HG02970 (cell line): ENCODE data around the gene PELI2.
A peak's percentile ranks its signal among the peaks of the same experiment; 100 is the strongest.

Source experiments
- ATAC-seq: cut with Tn5 transposase; IDR thresholded peaks from one replicate; pipeline ENCODE4 v1.9.1; 2021; ENCODE audit warnings: mild to moderate bottlenecking, moderate library complexity, moderate number of reproducible peaks; ENCODE audit not compliant: unreplicated experiment, low FRiP score

PELI2 gene

GRCh38 chr14:56333359-56334292 is 215.4 kb downstream of the PELI2 start:
- no peak for ATAC-seq

- no peak for ATAC-seq
Observed at GRCh38 chr14:56334458-56334857, 216.2 kb downstream of the PELI2 start.

DNA sequence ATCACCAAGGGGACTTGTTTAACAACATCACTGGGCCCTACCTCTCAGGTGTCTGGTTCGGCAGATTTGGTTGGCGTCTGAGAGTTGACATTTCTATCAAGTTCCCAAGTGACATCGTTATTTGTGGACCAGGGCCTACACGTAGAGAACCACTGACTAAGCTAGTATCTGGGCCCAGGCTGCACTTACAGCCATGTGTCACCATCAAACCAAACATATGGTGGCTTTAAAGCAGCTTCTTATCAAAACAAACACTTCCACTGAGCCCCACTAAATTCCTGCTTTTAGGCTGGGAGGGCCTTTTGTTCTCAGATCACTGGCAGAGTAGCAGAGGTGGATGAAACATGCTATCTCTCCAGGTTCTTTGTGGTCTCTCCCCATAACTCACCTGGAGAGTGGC is 220.5 kb downstream of the PELI2 start:
- ATAC-seq = no peak

GRCh38 chr14:56339855-56340701 is 221.9 kb downstream of the PELI2 start:
- ATAC-seq = peak; percentile 63

- no peak for ATAC-seq
Observed at GRCh38 chr14:56340932-56341331, 222.7 kb downstream of the PELI2 start.

DNA sequence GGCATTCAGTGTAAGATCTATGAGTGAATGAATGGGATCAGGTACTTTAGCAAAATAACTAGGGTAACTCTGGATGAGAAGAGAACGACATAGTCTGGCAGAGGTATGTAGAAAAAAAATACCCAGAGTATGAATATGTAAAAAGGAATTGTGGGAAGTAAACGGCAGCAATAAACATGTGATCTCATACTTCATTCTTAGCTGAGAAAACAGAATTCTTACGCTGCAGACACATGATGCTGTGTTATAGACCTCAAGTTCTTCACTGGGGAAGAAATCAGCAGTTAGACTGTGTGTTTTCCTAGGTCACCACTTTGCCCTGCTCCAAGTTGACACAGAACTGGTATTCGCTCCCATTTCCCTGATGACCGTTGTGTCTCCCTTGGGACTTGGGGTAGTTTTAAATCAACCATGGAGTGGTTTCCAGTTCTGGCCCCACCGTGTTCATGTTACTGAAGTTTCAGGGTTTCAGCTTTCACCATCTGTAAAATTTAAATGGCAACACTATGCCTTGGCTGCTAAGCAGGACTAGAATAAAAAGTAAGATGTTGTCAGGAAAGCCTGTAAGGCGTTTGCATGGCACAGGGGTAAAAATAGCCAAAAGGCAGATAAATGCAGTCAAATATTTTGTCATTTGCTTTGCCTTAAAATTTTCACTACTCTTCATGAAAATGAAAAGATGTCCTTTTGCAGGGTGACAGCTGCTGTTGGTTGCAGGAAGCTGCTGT is 223.7 kb downstream of the PELI2 start:
- no peak for ATAC-seq

DNA sequence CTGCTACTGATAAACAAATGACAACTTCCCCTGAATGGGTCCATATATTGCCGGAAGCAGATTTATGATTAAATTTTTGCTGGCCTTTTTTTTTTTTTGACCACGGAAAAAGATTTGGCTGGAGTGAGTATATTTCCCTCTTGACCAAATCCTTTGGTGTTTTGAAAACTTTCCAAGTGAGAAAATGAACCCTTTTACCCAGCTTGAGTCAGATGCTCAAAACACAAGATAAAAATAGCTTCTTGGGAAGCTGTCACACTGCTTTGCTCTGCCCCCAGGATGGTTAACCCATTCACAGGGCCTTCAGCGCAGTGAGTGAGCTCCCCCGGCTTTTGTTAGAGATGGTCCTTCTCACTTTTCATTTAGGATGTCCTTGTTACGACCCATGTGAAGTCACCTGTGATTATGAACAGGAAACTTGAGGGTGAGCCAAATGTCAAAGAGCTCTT is 224.3 kb downstream of the PELI2 start:
- no peak for ATAC-seq

DNA sequence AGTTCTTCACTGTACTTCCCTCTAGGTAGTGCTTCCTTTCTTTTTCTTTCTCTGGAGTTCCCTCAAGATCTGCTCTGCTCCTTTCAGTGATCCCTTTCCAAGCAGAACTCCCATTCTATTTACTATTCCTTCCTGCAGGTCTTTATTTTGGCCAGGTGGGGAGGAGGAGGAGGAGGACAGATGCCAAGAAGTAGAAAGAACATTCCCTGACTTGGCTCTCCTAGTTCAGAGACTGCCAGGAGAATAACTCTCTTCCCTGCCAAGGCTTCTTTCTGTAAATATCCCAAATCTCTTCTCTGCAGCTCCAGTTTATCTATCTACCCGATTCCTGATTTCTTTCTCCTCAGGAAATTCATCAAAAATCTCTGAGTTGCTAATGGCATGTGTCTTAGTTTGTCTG is 231.7 kb downstream of the PELI2 start:
- no peak for ATAC-seq
